ENCODE measurements around the gene CEP128. TPM values are rescaled to one million over a fixed set of nuclear protein-coding genes. Genes with fewer than 3 reads are reported as not detected.
"Not testable (repeated sequence)": the region's sequence is repeated elsewhere in the genome, so short reads cannot be mapped to it uniquely, and the experiment has no call there.

The CEP128 gene
- total RNA-seq, 1 donor from 2014 or later = 15.6 TPM

DNA sequence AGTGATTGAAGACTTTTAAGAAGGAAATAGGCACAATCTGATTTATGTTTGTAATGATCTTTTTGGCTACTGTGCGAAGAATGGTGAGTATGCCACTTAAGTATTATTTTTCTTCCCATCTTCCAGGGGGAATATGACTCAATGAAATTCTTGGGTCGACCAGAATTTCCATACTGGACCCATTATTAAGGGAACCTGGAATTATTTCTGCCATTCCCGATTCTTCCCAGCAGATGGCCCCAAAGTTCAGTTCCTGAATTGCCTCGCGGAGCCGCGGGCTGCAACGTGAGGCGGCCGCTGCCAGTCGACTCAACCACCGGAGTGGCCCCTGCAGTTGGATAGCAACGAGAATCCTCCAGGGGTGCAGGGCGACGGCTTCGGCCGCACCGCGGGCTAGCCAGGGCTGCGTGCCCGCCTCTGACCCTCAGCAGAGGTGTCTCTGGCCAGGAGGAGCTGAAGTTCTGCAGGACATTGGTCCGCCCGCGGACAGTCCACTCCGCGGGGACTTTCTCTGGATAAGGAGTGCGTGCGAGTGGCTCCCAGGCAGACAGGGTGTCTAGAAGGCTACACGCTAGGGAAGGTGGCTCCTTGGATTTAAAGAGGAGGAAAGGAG lies 13.3 kb upstream of the CEP128 start:
- DNase-seq (ENCODE audit: low spot score) = peak; percentile 92

DNA sequence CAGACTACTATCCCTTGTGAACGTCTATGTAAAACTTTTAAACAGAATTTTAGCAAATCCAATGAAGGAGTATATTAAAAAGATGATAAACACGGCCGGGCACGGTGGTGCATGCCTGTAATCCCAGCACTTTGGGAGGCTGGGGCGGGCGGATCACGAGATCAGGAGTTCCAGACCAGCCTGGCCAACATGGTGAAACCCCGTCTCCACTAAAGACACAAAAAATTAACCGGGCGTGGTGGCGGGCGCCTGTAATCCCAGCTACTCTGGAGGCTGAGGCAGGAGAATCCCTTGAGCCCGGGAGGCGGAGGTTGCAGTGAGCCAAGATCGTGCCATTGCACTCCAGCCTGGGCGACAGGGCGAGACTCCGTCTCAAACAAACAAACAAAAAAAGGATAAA lies 11.7 kb upstream of the CEP128 start:
- DNase-seq (ENCODE audit: low spot score) = not testable (repeated sequence)

DNA sequence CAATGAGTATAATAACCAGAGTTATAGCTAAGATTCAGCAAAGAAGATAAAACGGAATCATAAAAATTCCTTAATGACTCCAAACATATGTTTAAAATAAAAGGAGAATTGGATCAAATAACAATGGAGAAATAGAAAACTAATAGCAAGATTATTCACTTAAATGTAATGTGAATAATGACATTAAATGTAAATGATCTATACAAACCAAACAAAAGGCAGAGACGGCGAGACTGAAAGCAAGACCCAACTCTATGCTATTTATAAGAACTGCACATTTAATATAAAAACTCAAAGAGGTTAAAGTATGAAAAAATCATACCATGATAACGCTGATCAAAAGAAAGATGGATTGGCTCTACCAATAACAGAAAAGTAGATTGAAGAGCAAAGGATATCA lies 10.0 kb upstream of the CEP128 start:
- DNase-seq (ENCODE audit: low spot score) = no peak

DNA sequence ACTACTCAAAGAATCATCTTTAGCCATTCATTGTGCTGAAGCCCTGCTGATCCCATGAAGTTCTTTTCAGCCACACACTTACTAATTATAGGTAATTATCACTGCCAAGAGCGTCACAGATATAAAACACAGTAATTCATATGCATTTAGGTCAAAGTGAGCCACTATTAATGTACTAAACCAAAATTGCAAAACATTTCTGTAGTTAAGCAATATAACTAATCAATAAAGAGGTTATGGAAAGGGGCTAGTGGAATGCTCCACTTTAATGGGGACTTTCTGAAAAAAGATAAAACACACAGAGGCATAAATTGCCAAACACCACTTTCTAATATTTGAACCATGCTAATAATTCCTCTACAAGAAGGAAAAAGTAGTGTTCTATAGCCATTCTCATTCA lies 6.8 kb upstream of the CEP128 start:
- no peak for DNase-seq (ENCODE audit: low spot score)

DNA sequence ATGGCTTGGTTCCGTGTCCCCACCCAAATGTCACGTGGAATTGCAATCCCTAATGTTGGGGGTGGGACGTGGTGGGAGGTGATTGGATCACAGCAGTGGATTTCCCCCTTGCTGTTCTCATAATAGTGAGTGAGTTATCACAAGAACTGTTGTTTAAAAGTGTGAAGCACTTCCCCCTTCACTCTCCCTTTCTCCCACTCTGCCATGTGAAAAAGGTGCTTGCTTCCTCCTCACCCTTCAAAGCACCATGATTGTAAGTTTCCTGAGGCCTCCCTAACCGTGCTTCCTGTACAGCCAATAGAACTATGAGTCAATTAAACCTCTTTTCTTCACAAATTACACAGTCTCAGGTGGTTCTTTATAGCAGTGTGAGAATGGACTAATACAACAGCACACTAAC lies 5.3 kb upstream of the CEP128 start:
- no peak for DNase-seq (ENCODE audit: low spot score)

DNA sequence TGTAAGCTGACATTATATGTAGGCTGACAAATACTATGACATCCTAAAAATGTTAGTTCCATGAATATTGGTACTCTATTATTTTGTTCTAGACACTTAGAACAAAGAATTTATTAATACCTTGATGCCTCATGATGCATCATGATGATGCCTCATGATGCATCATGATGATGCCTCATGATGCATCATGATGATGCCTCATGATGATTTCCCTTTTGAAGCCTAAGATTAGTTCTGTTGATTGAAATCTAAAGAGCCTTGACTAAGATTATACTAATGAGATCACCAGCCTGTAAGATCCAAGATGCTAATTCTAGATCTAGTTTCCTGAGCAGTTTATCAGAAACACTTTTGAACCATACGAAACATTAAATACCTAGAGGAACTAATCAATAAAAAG lies 4.6 kb upstream of the CEP128 start:
- no peak for DNase-seq (ENCODE audit: low spot score)

DNA sequence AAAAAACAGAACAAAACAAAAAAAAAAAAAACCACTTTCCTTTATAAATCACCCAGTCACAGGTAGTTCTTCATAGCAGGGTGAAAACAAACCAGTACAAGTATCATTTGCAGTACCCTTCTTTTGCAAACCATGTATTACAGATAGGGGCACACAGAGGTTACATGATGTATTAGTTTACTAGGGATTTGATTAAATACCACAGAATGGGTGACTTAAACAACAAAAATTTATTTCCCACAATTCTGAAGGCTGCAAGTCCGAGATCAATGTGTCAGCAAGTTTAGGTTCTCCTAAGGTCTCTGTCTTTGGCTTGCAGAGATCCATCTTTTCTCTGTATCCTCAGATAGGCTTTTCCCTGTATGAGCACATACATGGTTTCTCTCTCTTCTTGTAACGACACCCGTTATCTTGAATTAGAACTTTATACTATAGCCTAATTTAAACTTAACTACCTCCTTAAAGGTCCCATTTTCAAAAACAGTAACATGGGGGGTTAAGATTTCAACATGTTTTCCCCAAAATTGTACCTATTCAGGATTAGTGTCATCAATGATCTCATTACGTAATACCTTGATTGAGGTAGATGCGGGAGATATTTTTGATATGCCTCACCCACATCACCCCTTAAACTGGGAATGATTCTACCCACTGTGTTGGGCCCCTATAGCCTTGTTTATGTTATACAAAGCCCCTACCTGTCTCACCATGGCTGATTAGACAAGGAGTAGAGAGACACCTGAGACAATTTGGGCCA lies 3.5 kb upstream of the CEP128 start:
- DNase-seq (ENCODE audit: low spot score) = no peak

DNA sequence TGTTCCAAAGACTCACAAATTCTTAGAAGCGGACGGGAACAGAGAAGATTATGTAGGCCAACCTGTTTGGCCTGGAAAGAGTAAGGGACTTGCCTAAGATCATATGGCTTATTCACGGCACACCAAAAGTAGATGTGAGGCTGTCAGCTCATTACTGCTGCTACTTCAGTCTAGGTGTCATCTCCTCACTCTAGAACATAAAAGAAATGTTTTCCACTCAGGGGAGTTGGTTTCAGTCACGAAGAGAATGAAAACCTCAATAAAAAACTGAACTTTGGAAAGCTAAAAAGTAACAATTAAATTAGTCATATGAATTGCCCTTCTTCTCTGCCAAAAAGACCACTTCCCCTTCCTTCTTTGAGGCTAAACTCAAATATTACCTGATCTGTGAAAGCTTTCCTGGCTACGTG lies 658 bp upstream of the CEP128 start:
- no peak for DNase-seq (ENCODE audit: low spot score)

DNA sequence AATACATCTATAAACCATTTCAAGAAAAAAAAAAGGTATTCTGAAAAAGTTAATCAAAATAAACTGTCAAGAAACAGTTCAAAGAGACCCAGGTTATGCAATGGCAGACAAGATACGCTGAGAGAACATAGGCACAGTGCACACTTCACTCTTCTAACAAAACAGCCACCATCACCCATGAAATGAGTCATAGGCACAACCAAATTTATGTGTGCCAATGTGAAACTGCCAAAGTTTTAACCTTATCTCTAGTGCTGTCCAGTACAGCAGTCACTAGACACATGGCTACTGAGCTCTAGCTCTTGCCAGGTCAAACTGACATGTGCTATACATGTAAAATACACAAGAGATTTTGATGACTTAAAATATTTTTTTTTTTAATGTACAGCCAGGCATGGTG lies 1.4 kb downstream of the CEP128 start:
- DNase-seq (ENCODE audit: low spot score) = no peak

DNA sequence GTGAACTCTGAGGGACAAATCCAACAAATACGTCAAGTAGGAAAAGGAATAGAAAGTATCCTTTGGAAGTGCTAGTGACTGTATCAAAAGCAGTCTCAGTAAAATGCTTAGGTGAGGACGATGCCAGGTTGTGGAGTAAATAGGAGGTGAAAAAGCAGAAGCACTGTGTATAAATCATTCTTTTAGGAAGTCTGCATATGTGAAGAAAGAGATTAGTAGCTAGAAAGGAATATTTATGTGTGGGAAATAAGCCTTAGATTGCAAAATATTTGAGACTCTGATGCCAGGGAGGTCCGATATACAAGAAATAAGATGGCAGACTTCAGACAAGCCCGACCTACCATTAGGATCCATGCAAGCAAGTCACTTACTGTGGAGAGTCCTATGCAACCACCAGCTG lies 7.9 kb downstream of the CEP128 start:
- DNase-seq (ENCODE audit: low spot score) = no peak

DNA sequence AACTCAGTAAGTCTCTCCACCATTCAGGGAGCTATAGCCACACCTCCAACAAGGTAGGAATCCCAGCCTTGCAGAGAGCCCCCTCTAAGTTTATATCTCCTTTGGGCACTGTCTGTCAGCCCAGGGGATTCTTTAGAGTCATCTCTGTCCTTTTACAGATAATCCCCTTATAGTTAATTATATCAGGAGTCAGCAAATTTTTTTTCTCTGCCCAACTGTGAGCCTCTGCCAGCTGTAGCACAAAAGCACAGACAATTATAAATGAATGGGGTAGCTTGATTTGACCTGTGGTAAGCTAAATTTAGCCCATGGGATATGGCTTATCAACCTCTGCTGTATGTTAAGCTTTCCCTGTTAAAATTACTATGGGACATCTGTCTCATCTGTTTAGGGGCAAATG lies 8.3 kb downstream of the CEP128 start:
- DNase-seq (ENCODE audit: low spot score) = no peak

DNA sequence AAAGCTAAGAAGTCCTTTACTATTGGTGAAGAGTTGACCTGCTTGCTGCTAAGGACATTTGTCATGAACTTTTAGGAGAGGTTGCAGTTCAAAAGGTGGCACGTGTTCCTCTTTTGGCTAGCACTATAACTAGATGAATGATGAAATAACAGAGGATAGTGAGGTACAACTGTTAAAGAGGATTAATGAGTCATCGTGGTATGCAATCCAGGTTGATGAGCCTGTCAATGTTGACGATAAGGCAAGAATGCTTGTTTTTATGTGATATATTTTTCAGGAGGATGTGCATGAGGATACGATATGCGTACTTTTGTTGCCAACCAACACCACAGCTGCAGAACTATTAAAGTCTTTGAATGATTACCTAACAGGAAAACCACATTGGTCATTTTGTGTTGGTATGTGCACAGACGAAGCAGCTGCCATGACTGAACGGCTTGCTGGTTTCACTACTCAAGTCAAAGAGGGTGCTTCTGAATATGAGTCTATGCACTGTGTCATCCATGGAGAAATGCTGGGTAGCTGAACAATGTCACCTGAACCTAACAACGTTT lies 10.6 kb downstream of the CEP128 start:
- no peak for DNase-seq (ENCODE audit: low spot score)

DNA sequence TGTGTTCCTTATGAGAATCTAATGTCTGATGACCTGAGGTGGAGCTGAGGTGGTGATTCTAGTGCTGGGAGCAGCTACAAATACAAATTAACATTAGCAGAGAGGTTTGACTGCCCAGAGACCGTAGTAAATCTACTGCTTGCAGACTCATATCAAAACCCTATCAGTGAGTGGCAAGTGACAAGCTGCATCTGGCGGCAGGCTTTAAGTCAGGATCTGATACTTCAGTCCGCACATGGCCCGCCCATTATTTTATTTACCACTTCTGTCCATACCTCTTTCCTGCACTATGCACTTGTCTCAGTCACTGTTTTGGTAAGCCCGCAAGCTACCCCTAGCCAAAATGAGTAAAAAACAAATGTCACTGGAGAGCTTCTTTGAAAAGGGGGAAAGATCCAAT lies 11.4 kb downstream of the CEP128 start:
- no peak for DNase-seq (ENCODE audit: low spot score)

DNA sequence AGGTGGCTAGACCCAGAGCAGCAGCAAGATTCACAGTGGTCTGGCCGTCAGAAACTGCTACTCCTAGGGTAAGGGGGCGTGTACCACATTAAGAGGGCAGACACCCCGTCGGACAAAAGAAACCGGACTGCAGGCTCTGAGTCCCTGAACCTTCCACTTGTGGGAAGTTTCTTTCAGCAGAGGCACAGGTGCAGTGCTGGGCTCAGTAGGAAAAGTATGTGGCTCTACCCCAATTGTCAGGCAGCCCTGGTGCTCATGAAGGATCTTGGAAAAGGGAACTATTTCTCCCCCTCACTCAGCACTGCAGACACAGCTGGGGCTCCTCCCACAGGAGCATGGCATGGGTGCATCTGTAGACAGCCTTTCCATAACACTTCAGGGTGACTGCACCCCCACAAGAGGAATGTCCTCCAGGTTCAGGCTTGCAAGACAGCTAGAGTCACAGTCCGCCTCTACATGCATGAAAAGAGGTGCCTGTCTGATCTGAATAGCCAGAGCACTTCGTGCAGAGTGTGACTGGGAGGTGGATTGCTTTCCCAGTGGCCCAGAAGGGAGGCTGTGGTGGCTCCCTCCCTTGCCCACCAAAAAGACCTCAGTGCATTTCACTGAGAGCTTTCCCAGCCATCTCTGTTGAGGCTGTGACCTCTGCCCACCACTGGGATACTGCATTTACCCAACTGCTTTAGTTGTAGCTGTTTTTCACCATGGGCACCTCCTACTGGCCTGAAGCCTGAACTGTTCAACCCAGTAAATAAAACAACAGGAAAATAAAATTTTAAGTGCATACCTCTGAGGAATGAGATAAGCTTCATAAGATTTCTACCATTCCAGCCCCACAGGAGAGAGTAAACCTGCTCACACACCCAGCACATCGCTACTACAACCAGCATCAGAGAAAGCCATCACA lies 14.2 kb downstream of the CEP128 start:
- no peak for DNase-seq (ENCODE audit: low spot score)

DNA sequence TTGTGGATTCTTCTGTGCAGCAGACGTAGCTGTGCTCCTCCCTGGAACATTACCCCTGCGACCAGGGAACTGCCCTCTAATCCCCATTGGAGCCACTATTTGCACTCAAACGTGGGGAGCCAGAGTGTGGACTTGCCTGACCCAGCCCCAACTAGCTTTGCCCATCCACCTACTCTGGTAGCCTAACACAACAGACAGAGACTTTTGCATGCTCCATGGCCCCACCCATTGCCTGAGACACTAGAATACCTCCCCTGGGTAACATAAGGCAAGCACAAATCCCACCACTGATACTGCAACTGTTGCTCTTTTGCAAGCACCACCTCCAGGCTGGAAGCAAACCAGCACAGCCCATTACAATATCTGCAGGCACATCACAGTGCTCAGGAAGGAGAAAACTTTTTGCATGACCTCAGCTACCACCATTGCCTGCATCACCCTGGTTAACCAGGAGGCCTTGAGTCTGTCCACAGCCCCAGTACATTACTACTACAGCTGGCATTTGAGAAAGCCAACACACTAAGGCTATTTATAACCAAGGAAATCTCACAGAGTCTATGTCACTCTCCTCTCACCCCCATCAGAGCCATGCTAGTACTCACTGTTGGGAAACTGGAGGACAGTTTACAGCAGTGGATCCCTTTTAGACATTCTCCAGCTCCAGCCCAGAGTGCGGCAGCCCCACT lies 15.0 kb downstream of the CEP128 start:
- no peak for DNase-seq (ENCODE audit: low spot score)

DNA sequence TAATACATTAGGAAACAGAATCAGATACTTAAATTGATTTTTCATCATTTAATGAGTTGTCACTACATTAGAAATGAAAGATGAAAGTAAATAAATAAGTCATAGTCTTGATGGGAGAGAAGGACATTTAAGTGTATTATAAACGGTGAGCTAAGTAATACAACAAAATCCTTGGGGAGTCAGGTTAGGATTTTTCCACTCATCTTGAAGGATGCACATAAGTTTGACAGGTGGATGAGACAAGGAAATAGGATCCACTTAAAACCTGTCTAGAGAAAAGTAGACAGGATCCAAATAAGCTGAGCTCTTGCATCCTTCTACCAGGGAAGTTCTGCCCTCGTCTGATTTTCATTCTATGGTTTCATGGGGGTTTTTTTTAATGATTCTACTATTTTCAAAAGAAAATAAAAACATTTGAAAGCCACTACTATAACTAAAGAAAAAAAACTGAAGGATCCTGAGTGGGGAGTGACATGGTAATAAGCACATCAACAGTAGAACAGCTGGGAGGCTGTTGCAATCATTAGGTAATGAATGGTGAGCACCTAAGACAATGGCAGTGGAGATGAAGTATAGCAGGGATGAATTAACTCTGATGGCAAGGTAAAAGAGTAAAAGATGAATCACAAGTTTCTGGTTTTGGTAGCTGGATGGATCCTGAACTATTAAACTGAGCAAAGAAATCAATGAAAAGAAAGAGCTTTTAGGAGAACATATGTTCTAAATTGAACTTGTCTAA lies 17.0 kb downstream of the CEP128 start:
- DNase-seq (ENCODE audit: low spot score) = no peak

DNA sequence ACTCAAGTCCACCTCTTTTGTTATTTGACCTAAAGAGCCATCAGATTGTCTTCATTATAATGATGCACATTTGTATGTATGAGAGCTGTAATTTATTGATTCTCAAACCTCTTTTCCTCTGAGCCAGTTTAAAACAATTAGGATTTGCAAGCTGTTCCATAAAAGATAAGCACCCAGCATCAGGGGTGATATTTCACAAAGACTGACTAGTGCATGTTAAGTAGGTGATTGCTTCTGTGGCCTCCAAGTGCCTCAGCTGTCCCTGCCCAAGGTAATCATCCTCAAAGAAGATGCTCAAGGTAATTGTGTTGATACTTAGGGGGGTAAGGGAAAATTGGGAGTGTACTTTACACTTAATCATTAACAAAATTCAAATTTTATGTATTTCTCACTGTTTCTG lies 18.2 kb downstream of the CEP128 start:
- no peak for DNase-seq (ENCODE audit: low spot score)

DNA sequence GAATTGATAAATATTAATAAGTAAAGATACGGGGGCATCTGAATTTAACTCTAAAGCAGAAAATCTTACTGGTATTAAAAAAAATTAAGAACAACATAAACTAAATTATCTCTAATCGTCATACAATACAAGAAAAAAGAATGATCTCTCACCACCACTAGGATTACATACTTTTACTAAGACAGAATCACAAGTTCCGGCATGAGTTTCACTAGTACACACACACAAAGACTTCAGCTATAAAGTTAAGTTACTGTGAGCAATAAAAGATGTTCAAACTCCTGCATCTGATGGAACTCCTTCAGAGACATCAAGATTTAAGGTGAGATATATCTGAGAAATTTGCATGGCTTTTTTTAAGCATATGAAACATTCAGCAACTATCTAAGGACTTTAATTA lies 21.9 kb downstream of the CEP128 start:
- no peak for DNase-seq (ENCODE audit: low spot score)

DNA sequence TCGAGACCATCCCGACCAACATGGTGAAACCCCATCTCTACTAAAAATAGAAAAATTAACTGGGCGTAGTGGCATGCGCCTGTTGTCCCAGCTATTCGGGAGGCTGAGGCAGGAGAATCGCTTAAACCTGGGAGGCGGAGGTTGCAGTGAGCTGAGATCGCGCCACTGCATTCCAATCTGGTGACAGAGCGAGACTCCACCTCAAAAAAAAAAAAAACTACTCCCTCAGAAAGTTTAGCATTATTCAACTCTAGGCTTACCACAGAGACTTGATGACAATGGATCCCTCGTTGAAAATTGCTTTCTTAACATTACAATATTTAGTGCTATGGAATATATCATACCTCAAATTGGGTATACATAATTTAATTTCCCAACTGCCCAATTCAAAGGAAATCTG lies 29.5 kb downstream of the CEP128 start:
- not testable (repeated sequence) for DNase-seq (ENCODE audit: low spot score)

DNA sequence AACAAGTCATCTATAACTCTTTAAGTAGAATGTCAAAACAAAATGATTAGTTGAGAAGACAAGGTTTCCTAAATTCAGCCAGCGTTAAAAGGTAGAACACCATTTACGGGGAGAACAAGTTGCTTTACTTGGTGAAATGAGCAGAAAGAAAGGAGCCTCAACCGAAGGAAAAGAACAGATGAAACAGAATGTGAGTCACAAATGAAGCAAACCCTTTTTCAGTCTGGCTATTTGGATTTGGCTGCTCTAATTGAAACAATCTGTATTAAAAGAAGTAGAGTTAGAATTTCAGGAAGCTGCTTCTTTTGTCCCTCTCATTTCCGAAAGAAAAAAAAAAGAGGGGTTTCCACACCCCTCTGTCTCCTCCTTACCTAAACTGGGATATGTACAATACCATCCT lies 34.6 kb downstream of the CEP128 start:
- DNase-seq (ENCODE audit: low spot score) = no peak

DNA sequence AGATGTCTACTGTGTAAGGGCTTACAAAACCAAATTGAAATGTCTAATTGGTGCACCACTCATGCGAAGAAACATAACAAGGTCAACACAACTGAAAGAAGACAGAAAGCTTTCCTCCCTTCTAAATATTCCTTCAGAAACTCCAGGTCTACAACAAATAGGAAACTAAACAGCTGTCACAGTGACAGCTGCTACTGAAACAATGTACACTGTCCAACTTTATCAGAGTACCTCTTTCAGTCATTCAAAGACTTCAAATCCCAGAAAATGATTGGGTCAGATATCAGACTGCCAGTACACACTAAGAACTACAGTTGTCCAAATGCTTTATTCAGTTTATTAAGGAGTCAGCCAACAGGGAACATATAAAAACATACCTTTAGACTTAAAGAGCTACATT lies 35.2 kb downstream of the CEP128 start:
- DNase-seq (ENCODE audit: low spot score) = no peak

Data from mesenteric fat pad (tissue), 1 donor.